ENCODE data around the gene C2CD5. TPM values are rescaled to one million over a fixed set of nuclear protein-coding genes. Genes with fewer than 3 reads are reported as not detected.

Gene C2CD5
- total and polyA plus RNA-seq, 5 donors from 2014 or later, result 12.8 to 40.0 (median 21.4) TPM

- peaks cover 0 to 4% (median 0%) of the 10 kb centered on the region in 7 donors for H3K9me3 Mint-ChIP-seq
- DNase-seq, result peak; percentile 24 to 73 (median 53)
- H3K36me3 Mint-ChIP-seq, result peaks cover 28% of the 10 kb centered on the region
- Histone ChIP-seq H3K4me1 (ENCODE audit: control insufficient read depth, insufficient read depth, low read length, poor library complexity, severe bottlenecking) (peaks cover 39% of the 10 kb centered on the region), H3K36me3 (ENCODE audit: control insufficient read depth, insufficient read depth, low read length) (peaks cover 12% of the 10 kb centered on the region), H3K9me3 (ENCODE audit: control insufficient read depth in 2 of 2, low read length in 2 of 2) (no peaks in the 10 kb centered on the region), H3K27ac (ENCODE audit: insufficient read depth, low read length, poor library complexity, severe bottlenecking) (peak overlapping the region; percentile 90), H3K4me3 (ENCODE audit: low read depth, low read length) (peak overlapping the region; percentile 83), H3K27me3 (ENCODE audit: control insufficient read depth, insufficient read depth, low read length) (no peaks in the 10 kb centered on the region)
- H3K4me1 Mint-ChIP-seq, result peaks cover 38 to 54% (median 48%) of the 10 kb centered on the region in 4 donors
- peak; percentile 22 to 24 for ATAC-seq (ENCODE audit: low read depth in 2 of 2)
- H3K27ac Mint-ChIP-seq, result peak overlapping the region; percentile 96 to 98 (median 98)
- H3K27me3 Mint-ChIP-seq, result peaks cover 19% of the 10 kb centered on the region
- peak overlapping the region; percentile 89 to 99 (median 96) for H3K4me3 Mint-ChIP-seq
Measured at GRCh38 chr12:22543246-22544037, 900 bp downstream of the C2CD5 start.

- Histone ChIP-seq H3K27me3 (ENCODE audit: control insufficient read depth, insufficient read depth, low read length) (no peaks in the 10 kb centered on the region), H3K4me3 (ENCODE audit: low read depth, low read length) (peak overlapping the region; percentile 83), H3K27ac (ENCODE audit: insufficient read depth, low read length, poor library complexity, severe bottlenecking) (peak overlapping the region; percentile 5), H3K36me3 (ENCODE audit: control insufficient read depth, insufficient read depth, low read length) (peaks cover 12% of the 10 kb centered on the region), H3K4me1 (ENCODE audit: control insufficient read depth, insufficient read depth, low read length, poor library complexity, severe bottlenecking) (peaks cover 46% of the 10 kb centered on the region), H3K9me3 (ENCODE audit: control insufficient read depth in 2 of 2, low read length in 2 of 2) (no peaks in the 10 kb centered on the region)
- H3K27me3 Mint-ChIP-seq, result peaks cover 8% of the 10 kb centered on the region
- no peak for ATAC-seq (ENCODE audit: low read depth in 2 of 2)
- H3K4me1 Mint-ChIP-seq, result peaks cover 49 to 69% (median 60%) of the 10 kb centered on the region in 4 donors
- peaks cover 0 to 4% (median 0%) of the 10 kb centered on the region in 7 donors for H3K9me3 Mint-ChIP-seq
- DNase-seq, result no peak
- H3K36me3 Mint-ChIP-seq, result peaks cover 28% of the 10 kb centered on the region
- peak overlapping the region in 2 of 3 donors; percentile 2 to 96 for H3K27ac Mint-ChIP-seq
- peak overlapping the region; percentile 6 to 99 (median 88) for H3K4me3 Mint-ChIP-seq
Measured at GRCh38 chr12:22541496-22542155, 2.7 kb downstream of the C2CD5 start.

DNA sequence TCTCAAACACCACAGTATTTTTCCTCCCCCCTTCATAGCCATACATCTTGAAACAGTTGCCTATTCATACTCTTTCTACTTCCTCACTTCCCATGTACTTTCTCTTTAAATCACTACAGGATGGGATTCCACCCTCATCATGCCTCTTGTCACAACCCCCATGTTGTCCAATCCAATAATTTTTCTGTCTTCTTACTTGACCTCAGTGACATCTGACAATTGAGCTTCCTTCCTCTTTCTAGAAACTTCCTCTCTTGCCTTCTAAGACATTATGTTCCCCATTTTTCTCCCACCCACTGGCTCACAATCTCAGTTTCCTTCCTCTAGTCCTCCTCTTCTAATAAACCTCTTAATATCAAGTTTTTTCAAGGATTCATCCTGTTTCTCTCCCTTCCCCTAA is 5.3 kb downstream of the C2CD5 start:
- peaks cover 12% of the 10 kb centered on the region for H3K36me3 ChIP-seq (ENCODE audit: control insufficient read depth, insufficient read depth, low read length)
- peak overlapping the region in 1 of 3 donors; percentile 9 for H3K27ac Mint-ChIP-seq
- ATAC-seq (ENCODE audit: low read depth in 2 of 2) (no peak), DNase-seq (no peak)
- peaks cover 58 to 84% (median 74%) of the 10 kb centered on the region in 4 donors for H3K4me1 Mint-ChIP-seq
- H3K27me3 ChIP-seq (ENCODE audit: control insufficient read depth, insufficient read depth, low read length), result no peaks in the 10 kb centered on the region
- H3K9me3 Mint-ChIP-seq, result peaks cover 0 to 1% (median 0%) of the 10 kb centered on the region in 7 donors
- H3K36me3 Mint-ChIP-seq, result peaks cover 25% of the 10 kb centered on the region
- no peak overlapping the region for H3K4me3 ChIP-seq (ENCODE audit: low read depth, low read length)
- no peak overlapping the region for H3K27ac ChIP-seq (ENCODE audit: insufficient read depth, low read length, poor library complexity, severe bottlenecking)
- H3K9me3 ChIP-seq (ENCODE audit: control insufficient read depth in 2 of 2, low read length in 2 of 2), result no peaks in the 10 kb centered on the region
- peaks cover 61% of the 10 kb centered on the region for H3K4me1 ChIP-seq (ENCODE audit: control insufficient read depth, insufficient read depth, low read length, poor library complexity, severe bottlenecking)
- H3K27me3 Mint-ChIP-seq, result no peaks in the 10 kb centered on the region
- H3K4me3 Mint-ChIP-seq, result peak overlapping the region in 3 of 4 donors; percentile 18 to 75 (median 45)

DNA sequence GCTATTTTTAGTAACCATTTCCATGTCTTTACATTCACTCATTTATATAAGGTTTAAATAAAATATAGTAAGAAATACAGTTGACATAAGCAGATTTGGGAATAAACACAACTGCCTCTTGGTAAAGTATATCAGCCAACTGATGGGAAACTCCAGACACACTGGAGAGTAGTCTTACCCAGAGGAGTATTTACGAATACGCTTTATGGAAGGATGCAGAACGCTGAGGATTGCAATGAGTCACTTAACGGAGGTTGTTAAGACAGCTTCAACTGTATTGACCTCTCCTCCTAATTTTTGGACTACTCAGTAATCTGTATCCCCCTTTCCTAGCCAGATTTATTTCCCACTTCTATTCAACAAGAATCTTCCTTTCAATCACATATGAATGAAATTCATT is 6.0 kb downstream of the C2CD5 start:
- H3K27ac Mint-ChIP-seq, result no peak overlapping the region
- no peak overlapping the region for H3K4me3 ChIP-seq (ENCODE audit: low read depth, low read length)
- peaks cover 61% of the 10 kb centered on the region for H3K4me1 ChIP-seq (ENCODE audit: control insufficient read depth, insufficient read depth, low read length, poor library complexity, severe bottlenecking)
- peaks cover 0 to 1% (median 0%) of the 10 kb centered on the region in 7 donors for H3K9me3 Mint-ChIP-seq
- H3K27ac ChIP-seq (ENCODE audit: insufficient read depth, low read length, poor library complexity, severe bottlenecking), result no peak overlapping the region
- ATAC-seq (ENCODE audit: low read depth in 2 of 2), result no peak
- peaks cover 60 to 88% (median 74%) of the 10 kb centered on the region in 4 donors for H3K4me1 Mint-ChIP-seq
- H3K9me3 ChIP-seq (ENCODE audit: control insufficient read depth in 2 of 2, low read length in 2 of 2), result no peaks in the 10 kb centered on the region
- DNase-seq, result no peak
- H3K36me3 Mint-ChIP-seq, result peaks cover 29% of the 10 kb centered on the region
- H3K4me3 Mint-ChIP-seq, result peak overlapping the region in 1 of 4 donors; percentile 75
- H3K27me3 Mint-ChIP-seq, result no peaks in the 10 kb centered on the region
- H3K27me3 ChIP-seq (ENCODE audit: control insufficient read depth, insufficient read depth, low read length), result no peaks in the 10 kb centered on the region
- peaks cover 17% of the 10 kb centered on the region for H3K36me3 ChIP-seq (ENCODE audit: control insufficient read depth, insufficient read depth, low read length)

GRCh38 chr12:22536971-22537544 is 7.3 kb downstream of the C2CD5 start:
- peaks cover 38% of the 10 kb centered on the region for H3K36me3 Mint-ChIP-seq
- no peaks in the 10 kb centered on the region for H3K27me3 Mint-ChIP-seq
- ATAC-seq (ENCODE audit: low read depth in 2 of 2), result no peak

GRCh38 chr12:22536346-22536945 is 7.9 kb downstream of the C2CD5 start:
- peaks cover 44 to 80% (median 59%) of the 10 kb centered on the region in 4 donors for H3K4me1 Mint-ChIP-seq

More at GRCh38 chr12:22536971-22537544, 7.3 kb downstream of the C2CD5 start:
- H3K4me1 ChIP-seq (ENCODE audit: control insufficient read depth, insufficient read depth, low read length, poor library complexity, severe bottlenecking), result peaks cover 49% of the 10 kb centered on the region
- no peak overlapping the region for H3K27ac ChIP-seq (ENCODE audit: insufficient read depth, low read length, poor library complexity, severe bottlenecking)
- Mint-ChIP-seq H3K9me3 (peaks cover 0 to 1% (median 0%) of the 10 kb centered on the region in 7 donors), H3K4me1 (peaks cover 50 to 86% (median 65%) of the 10 kb centered on the region in 4 donors), H3K4me3 (peak overlapping the region in 1 of 4 donors; percentile 41), H3K27ac (no peak overlapping the region)
- no peak for DNase-seq
- H3K27me3 ChIP-seq (ENCODE audit: control insufficient read depth, insufficient read depth, low read length), result no peaks in the 10 kb centered on the region
- no peaks in the 10 kb centered on the region for H3K9me3 ChIP-seq (ENCODE audit: control insufficient read depth in 2 of 2, low read length in 2 of 2)
- H3K4me3 ChIP-seq (ENCODE audit: low read depth, low read length), result no peak overlapping the region
- peaks cover 29% of the 10 kb centered on the region for H3K36me3 ChIP-seq (ENCODE audit: control insufficient read depth, insufficient read depth, low read length)

DNA sequence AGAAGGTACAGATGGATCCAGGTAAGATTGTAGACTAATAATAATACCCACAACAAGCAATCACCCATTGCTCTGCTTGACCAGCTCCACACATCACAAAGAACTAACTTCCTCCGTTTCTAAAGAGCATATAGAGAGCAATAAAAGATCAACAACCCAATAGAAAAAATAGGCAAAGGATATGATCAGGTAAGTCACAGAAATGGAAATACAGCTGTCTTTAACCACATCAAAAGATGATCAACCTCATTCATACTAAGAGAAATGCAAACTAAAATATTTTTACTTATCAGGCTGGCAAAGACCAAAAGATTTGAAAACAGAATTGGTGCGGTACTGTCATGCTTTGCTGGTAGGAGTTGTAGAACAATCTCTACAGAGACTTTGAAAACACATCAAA is 8.9 kb downstream of the C2CD5 start:
- Histone ChIP-seq H3K36me3 (ENCODE audit: control insufficient read depth, insufficient read depth, low read length) (peaks cover 38% of the 10 kb centered on the region), H3K9me3 (ENCODE audit: control insufficient read depth in 2 of 2, low read length in 2 of 2) (no peaks in the 10 kb centered on the region), H3K27ac (ENCODE audit: insufficient read depth, low read length, poor library complexity, severe bottlenecking) (peak overlapping the region; percentile 37), H3K4me3 (ENCODE audit: low read depth, low read length) (peak overlapping the region; percentile 58), H3K27me3 (ENCODE audit: control insufficient read depth, insufficient read depth, low read length) (no peaks in the 10 kb centered on the region), H3K4me1 (ENCODE audit: control insufficient read depth, insufficient read depth, low read length, poor library complexity, severe bottlenecking) (peaks cover 37% of the 10 kb centered on the region)
- ATAC-seq (ENCODE audit: low read depth in 2 of 2) (peak; percentile 61 to 74), DNase-seq (peak in 2 of 3 donors; percentile 61 to 71)
- Mint-ChIP-seq H3K36me3 (peaks cover 38% of the 10 kb centered on the region), H3K4me1 (peaks cover 38 to 70% (median 51%) of the 10 kb centered on the region in 4 donors), H3K27me3 (no peaks in the 10 kb centered on the region), H3K4me3 (peak overlapping the region; percentile 17 to 64 (median 32)), H3K9me3 (no peaks in the 10 kb centered on the region), H3K27ac (peak overlapping the region; percentile 34 to 67 (median 55))

More at GRCh38 chr12:22536346-22536945, 7.9 kb downstream of the C2CD5 start:
- Mint-ChIP-seq H3K9me3 (peaks cover 0 to 1% (median 0%) of the 10 kb centered on the region in 7 donors), H3K4me3 (peak overlapping the region in 1 of 4 donors; percentile 25), H3K27ac (no peak overlapping the region), H3K36me3 (peaks cover 37% of the 10 kb centered on the region), H3K27me3 (no peaks in the 10 kb centered on the region)
- Histone ChIP-seq H3K27me3 (ENCODE audit: control insufficient read depth, insufficient read depth, low read length) (no peaks in the 10 kb centered on the region), H3K4me3 (ENCODE audit: low read depth, low read length) (no peak overlapping the region), H3K27ac (ENCODE audit: insufficient read depth, low read length, poor library complexity, severe bottlenecking) (no peak overlapping the region), H3K4me1 (ENCODE audit: control insufficient read depth, insufficient read depth, low read length, poor library complexity, severe bottlenecking) (peaks cover 43% of the 10 kb centered on the region), H3K36me3 (ENCODE audit: control insufficient read depth, insufficient read depth, low read length) (peaks cover 33% of the 10 kb centered on the region), H3K9me3 (ENCODE audit: control insufficient read depth in 2 of 2, low read length in 2 of 2) (no peaks in the 10 kb centered on the region)
- DNase-seq (no peak), ATAC-seq (ENCODE audit: low read depth in 2 of 2) (no peak)

Measured in CD4-positive, CD25-positive, alpha-beta regulatory T cell (primary cell).